Hematopoietic multipotent progenitor cell treated with erythropoietin and hydrocortisone succinate and interleukin-3 and kit ligand, for 17 days (in vitro differentiated cells): ENCODE data around the gene CTDSP1.

Source experiments
- DNase-seq: peaks from one replicate; pipeline ENCODE4 v3.0.0-alpha.2; 2015; ENCODE audit warnings: low spot score

CTDSP1 gene, protein sequence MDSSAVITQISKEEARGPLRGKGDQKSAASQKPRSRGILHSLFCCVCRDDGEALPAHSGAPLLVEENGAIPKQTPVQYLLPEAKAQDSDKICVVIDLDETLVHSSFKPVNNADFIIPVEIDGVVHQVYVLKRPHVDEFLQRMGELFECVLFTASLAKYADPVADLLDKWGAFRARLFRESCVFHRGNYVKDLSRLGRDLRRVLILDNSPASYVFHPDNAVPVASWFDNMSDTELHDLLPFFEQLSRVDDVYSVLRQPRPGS

DNA sequence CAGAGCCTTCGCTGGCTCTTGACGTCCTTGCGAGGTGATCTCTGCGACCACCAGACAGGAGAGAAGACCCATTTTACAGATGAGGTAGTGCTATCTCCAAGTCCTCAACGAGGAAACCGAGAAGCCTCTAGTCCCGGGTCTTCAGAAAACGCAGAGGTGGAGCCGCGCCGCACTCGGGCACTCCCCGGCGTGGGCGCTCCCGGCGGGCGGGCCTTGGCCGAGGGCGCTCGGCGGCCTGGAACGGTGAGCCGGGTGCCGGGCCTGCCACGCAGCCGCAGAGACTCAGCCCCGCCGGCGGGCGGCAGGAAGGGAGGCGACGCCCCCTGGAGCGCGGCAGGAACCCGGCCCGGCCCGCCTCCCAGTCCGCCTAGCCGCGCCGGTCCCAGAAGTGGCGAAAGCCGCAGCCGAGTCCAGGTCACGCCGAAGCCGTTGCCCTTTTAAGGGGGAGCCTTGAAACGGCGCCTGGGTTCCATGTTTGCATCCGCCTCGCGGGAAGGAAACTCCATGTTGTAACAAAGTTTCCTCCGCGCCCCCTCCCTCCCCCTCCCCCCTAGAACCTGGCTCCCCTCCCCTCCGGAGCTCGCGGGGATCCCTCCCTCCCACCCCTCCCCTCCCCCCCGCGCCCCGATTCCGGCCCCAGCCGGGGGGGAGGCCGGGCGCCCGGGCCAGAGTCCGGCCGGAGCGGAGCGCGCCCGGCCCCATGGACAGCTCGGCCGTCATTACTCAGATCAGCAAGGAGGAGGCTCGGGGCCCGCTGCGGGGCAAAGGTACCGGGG, at the start of gene CTDSP1:
TSS of gene CTDSP1 (plus strand) at position 478 of the 776 bp plus-strand sequence. CDS start at position 701, 223 bp downstream.
- DNase-seq: peak; percentile 82

DNA sequence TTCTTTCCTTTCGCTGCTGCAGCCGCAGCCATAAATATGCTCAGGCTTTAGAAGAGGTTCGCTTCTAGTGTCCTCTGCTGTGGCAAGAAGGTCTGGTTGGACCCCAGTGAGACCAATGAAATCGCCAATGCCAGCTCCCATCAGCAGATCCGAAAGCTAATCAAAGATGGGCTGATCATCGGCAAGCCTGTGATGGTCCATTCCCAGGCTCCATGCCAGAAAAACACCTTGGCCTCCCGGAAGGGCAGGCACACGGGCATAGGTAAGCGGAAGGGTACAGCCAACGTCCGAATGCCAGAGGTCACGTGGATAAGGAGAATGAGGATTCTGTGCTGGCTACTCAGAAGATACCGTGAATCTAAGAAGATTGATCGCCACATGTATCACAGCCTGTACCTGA, 45.6 kb upstream of the CTDSP1 start:
- DNase-seq: no peak

DNA sequence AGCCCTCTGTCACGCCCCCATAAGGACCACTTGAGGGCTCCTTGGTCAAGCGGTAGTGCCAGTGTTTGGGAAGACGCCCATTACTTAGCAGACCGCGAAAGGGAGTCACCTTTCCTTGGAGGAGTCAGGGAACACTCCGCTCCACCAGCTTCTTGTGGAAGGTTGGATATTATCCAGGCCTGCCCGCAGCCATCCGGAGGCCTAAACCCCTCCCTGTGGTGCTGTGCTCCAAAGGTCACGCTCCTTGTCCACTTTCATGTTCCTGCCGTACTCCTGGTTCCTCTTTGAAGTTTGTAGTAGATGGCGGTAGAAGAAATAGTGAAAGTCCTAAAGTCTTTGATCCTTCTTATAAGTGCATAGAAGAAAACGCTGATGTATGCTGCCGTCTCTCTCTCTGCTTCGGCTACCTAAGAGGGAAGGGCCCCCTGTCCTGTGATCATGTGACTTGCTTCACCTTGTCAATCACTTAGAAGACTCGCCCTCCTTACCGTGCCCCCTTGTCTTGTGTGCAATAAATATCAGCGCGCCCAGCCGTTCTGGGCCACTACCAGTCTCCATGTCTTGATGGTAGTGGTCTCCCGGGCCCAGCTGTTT, 44.7 kb upstream of the CTDSP1 start:
- no peak for DNase-seq

DNA sequence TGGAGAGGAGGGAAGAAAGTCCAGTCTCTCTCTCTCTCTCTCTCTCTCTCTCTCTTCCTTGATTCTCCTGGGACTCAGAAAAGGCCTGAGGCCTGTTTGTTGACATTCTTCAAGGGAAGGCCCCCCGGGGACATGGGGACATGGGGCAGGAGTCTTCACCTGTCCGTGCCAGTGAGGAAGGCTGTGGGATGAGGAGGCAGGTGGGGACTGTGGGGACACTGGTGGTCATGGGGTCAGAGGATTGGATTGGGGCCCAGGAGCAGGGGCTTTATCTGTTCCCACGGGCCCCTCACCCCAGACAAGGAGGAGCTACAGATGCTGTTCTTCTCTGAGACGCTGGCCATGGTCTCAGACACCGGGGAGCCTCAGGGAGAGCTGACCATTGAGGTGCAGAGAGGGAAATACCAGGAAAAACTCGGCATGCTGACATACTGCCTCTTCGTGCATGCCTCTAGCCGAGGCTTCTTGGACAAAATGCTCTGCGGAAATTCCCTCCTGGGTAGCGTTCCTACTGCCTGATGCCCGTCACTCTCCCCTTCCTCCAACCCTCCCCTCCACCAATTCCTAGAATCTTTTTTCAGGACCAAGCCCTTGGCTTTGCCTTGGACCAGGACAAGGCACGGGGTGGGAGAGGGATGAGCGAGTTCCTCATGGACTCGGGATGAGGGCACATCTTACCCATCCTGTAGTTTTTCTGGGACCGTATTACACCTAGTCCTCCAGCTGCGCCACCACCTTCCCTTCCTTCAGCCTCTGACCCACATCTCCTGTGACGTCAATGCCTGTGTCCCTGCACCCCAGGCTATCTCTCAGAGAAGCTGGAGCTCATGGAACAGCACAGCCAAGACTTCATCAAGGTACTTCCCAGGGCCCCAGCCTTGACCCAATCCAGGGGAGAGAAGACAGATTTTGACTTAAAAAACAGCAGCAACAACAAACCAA, 42.2 kb upstream of the CTDSP1 start:
- DNase-seq: no peak

DNA sequence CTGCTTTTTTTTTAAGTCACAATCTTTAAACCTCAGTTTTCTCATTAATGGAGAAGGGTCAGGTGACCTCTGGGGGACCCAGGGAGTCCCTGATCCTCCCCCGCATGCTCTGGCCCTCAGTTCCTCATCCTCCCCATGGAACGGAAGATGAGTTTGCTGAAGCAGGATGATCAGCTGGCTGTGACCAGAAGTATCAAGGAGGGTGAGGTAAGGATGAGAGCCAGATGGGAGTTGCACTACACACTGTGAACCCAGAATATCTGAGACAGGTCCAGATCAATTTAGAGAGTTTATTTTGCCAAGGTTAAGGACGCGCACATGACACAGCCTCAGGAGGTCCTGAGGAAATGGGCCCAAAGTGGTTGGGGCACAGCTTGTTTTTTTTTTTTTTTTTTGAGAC, 39.2 kb upstream of the CTDSP1 start:
- no peak for DNase-seq

DNA sequence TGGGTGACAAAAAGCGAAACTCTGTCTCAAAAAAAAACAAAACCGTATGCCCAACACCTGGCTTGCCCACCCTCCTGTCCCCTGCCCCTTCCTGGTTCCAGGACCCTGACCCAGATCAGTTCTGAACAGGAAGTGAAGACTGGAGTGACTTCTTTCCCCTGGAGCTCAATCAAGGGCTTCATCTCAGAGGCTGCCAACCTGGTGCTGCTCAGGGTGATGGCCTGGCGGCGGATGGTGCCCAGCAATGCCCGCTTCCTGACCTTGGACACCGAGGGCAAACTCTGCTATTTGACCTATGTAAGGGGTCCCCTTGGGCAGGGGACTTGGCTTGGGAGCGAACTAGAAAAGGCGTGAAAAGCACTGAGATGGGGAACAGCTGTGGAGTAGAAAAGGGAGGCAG, 37.1 kb upstream of the CTDSP1 start:
- DNase-seq: no peak

DNA sequence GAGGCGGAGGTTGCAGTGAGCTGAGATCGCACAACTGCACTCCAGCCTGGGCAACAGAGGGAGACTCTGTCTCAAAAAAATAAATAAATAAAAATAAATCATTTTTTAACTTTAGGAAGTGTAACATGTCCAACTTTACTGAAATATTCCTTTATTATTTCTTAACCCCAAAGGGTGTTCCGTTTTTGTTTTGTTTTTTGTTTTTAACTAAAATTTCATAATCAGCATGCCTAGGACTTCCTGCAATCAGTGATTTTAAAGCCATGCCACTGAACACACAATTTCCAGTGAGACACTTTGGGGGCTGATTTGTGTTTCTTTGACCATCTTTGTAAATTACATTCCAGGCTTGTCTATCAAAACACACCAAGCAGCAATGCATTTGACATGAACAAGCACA, 35.9 kb upstream of the CTDSP1 start:
- DNase-seq: no peak

DNA sequence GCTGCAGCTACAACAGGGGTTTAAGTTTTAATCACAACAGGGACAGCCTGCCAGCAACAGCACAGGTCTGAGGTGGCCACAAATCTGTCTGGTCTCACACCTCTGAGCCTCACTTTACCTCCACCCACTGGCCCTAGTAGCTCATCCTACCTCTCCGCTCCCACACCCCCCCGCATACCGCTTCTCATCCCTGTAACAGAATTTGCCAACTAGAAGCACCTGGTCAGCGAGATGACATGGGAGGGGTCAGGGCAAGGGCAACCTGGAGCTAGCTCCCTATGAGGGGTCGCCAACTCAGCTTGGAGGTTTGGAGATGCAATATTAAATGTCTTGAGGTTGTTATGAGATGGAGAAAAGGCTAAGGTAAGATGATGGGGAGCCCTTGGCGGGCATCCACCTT, 35.5 kb upstream of the CTDSP1 start:
- DNase-seq: no peak

DNA sequence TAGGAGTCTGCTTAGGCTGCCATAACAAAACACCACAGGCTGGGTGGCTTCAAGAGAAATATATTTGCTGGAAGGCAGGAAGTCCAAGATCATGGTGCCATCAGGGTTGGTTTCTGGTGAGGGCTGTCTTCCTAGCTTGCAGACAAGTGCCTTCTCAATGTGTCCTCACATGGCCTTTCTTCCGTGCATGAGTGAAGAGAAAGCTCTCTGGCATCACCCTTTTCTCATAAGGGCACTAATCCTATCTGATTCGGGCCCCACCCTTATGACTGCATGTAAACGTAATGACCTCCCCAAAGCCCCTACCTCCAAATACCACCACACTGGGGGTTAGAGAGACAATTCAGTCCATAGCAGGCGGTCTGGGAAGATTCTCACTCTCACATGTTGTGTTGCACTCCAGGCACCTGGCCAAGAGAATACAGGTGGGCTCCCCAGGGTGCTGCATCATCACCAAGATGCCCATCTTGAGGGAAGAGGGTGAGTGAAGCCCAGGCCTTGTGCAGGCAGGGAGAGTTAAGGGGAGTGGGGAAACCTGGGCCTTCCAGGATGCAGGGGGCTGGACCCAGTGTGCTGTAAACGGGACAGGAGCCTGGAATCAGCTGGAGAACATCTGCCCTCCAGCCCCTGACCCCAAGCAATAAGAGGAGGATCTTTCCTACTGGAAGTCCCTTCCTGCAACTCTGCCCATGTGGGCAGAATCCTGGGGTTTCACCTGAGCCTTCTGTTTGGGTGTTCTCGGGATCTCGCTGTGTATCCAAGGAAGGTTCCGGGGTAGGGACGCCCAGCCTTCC, 32.9 kb upstream of the CTDSP1 start:
- DNase-seq: no peak

DNA sequence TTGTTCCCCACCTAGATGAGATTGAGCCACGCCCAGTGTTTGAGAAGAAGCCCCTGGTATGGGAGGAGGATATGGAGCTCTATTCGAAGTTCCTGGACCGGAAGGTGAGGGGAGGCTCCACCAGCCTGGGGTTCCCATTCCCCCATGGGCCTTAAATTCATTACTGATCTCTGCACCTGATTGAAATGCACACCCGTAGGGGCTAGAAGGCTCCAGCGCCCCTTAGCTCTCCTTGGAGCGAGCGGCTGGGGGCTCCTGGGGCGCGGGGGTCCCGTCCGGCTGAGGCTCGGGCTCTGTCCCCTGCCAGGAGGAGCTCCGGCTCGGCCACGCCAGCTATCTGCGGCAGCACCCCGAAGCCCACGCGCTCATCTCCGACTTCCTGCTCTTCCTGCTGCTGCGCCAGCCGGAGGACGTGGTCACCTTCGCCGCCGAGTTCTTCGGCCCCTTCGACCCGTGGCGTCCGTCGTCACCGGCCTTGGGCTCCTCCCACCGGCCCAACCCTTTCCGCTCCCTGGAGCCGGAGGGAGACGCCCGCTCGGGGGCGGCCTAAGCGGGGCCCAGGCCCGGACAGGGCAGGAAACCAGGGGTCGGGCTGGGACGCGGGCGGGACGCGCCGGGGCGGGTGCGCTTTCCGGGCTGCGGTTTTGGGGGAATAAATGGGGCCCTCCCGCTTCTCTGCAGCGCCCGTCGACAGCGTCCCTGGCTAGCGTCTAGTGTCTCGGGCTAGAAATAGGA, 32.1 kb upstream of the CTDSP1 start:
- peak; percentile 55 for DNase-seq

DNA sequence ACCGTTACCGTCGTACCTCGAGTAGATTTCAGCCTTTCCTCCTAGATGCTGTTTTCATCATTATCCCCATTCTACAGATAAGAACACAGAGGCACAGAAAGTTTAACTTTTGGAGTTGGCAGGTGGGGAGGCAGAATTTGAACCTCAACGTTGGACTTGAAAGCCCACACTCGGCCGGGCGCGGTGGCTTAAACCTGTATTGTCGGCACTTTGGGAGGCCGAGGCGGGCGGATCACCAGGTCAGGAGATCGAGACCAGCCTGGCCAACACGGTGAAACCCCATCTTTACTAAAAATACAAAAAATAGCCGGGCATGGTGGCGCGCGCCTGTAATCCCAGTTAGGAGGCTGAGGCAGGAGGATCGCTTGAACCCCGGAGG, 31.5 kb upstream of the CTDSP1 start:
- DNase-seq: no peak

DNA sequence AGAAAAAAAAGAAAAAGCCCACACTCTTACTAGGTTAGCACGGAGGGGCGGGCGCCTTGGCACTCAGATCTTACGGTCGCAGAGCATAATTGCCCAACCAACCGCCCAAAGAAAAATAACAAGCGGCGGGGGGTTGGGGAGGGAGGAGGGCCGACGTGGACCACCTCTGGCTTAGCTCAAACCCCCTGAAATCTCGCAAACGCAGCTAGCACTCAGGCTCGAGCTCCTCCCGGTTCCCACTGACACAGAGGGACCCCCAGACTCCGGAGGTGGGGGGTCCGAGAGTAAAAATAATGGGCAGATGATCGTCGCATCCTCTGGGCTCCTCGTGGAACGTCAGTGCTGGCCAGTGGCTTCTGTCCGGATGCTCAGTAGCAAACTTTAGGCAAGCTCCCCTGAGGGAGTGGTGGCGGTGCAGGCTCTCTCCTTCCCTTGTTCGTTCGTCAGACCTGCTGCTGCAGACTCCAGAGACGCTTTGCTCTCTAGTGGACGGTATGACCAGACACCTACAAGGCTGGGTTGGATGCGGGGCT, 31.0 kb upstream of the CTDSP1 start:
- no peak for DNase-seq

DNA sequence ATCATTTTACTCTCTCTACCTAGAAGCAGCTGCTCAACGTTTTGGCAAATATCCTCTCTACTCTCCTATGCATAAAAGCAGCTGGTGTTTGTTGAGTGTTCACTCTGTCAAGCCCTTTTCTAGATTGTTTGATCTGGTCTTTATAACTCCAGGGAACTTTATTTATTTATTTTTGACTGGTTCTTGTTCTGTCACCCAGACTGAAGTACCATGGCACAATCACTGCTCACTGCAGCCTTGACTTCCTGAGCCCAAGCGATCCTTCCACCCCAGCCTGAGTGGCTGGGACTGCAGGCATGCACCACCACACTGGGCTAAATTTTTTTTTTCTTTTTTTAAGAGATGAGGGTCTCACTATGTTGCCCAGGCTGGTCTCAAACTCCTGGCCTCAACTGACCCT, 30.3 kb upstream of the CTDSP1 start:
- DNase-seq: no peak

DNA sequence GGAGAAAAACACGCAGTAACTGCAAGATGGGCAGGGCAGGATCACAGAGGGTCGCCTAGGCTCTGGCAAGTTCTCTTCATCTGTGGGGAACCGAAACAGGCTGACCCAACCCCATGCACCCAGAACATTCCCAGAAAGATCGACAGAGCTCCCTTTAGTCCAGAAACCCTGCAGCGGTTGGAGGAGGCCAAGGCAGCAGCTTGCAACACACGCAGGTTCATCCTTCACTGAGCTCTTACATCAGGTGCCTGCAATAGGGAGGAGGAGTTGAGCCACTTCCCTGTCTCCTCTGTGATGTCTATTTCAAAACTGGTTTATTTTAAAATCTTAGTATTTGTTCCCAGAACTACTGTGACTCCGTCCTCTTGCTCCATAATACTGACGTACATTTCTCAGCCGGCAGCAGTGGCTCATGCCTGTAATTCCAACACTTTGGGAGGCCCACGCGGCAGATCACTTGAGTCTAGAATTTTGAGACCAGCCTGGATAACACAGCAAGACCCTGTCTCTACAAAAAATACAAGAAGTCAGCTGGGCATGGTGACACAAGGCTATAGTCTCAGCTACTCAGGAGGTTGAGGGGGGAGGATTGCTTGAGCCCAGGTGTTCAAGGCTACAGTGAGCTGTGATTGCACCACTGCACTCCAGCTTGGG, 29.1 kb upstream of the CTDSP1 start:
- DNase-seq: no peak

DNA sequence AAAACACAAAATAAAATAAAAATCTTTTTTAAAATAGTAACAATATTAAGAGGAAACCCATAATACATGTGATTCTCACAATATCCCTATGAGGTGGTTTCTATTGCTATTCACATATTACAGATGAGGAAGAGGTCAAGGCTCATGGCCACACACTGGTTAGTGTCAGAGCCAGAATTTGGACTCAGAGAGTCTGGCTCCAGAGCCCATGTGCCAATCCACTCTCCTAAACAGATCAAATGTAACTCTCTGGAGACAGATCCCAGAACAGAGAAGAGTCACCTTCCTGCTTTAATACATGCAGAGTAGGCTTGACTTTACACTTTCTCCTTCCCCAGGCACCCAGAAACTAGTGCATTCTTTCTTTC, 27.7 kb upstream of the CTDSP1 start:
- no peak for DNase-seq

DNA sequence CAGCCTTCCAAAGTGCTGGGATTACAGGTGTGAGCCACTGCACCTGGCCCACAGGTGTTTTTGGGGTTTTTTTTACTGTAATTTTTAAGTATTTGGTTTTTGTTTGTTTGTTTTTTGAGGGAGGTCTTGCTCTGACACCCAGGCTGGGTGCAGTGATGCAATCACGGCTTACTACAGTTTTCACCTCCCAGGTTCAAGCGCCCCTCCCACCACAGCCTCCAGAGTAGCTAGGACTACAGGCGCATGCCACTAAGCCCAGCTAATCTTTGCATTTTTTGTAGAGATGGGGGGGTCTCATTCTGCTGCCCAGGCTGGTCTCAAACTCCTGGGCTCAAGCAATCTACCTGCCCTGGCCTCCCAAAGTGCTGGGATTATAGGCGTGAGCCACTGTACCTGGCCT, 24.9 kb upstream of the CTDSP1 start:
- DNase-seq: no peak

DNA sequence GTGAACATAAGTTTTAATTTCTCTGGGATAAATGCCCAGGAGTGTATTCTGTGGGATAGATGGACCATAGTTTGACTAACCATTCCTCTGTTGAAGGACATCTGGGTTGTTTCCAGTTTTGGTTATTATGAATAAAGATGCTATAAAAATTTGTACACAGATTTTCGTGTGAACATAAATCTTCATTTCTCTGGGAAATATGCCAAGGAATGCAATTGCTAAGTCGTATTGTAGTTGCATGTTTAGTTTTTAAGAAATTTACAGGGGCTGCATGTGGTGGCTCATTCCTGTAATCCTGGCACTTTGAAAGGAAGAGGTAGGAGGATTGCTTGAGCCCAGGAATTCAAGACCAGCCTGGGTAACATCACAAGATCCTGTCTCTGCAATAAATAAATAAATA, 24.5 kb upstream of the CTDSP1 start:
- no peak for DNase-seq

DNA sequence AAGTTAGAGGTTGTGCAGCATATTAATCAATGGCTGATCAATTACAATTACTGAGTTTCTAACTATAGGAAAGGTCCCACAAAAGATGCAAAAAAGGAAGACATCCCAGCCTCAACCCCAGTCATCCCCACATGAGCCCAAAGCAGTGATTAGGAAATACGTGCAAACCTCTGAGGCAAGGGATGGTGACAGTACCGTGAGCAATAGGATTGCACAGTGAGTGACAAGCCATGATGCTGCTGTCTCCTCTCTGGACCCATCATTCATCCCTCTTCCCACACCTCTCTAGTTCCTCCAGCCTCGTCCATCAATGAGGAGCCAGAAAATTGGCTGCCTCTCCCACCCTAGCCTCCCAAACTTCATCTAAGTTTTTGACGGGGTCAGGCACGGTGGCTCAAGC, 21.6 kb upstream of the CTDSP1 start:
- no peak for DNase-seq

DNA sequence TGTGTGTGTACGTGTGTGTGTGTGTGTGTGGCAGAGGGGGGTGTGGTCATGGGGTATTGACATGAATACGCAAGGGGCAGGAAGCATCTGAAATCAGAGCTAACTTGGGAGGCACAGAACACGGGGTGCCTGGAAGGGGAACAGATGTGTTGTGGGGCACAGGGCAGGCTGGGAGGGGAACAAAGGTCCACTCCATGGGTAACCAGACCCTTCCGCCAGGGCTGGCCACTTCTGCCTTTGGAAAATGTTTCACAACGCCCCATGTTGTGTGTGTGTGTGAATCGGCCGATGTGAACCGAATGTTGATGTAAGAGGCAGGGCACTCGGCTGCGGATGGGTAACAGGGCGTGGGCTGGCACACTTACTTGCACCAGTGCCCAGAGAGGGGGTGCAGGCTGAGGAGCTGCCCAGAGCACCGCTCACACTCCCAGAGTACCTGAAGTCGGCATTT, 17.7 kb upstream of the CTDSP1 start, which contains the start of gene SLC11A1:
TSS of gene SLC11A1 (plus strand) at position 358 of the 451 bp plus-strand sequence. CDS start 96 bp downstream, outside the sequence.
- DNase-seq: no peak

DNA sequence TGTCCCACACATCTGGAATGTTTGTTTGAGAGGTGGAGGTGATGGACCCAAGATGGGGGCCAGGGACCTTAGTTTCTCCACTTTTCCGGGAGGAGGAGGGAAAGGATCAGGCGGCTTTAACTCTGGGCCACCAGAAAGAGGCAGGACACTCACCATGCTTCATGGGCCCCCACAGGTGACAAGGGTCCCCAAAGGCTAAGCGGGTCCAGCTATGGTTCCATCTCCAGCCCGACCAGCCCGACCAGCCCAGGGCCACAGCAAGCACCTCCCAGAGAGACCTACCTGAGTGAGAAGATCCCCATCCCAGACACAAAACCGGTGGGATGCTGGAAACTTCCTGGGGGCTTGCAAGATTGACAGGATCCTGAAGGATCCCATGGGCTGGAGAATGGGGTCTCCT, 16.9 kb upstream of the CTDSP1 start:
- DNase-seq: no peak
